HG03139 (cell line): Measurements from ENCODE around the gene DBN1.

Source experiments
- ATAC-seq: cut with Tn5 transposase; IDR thresholded peaks from one replicate; pipeline ENCODE4 v1.9.1; 2021; ENCODE audit not compliant: unreplicated experiment

Gene DBN1

GRCh38 chr5:177445052-177445916 is 28.1 kb downstream of the DBN1 start:
- no peak for ATAC-seq

GRCh38 chr5:177444106-177445051 is 29.1 kb downstream of the DBN1 start:
- ATAC-seq: no peak

- no peak for ATAC-seq
Observed at GRCh38 chr5:177443144-177443983, 30.1 kb downstream of the DBN1 start.

DNA sequence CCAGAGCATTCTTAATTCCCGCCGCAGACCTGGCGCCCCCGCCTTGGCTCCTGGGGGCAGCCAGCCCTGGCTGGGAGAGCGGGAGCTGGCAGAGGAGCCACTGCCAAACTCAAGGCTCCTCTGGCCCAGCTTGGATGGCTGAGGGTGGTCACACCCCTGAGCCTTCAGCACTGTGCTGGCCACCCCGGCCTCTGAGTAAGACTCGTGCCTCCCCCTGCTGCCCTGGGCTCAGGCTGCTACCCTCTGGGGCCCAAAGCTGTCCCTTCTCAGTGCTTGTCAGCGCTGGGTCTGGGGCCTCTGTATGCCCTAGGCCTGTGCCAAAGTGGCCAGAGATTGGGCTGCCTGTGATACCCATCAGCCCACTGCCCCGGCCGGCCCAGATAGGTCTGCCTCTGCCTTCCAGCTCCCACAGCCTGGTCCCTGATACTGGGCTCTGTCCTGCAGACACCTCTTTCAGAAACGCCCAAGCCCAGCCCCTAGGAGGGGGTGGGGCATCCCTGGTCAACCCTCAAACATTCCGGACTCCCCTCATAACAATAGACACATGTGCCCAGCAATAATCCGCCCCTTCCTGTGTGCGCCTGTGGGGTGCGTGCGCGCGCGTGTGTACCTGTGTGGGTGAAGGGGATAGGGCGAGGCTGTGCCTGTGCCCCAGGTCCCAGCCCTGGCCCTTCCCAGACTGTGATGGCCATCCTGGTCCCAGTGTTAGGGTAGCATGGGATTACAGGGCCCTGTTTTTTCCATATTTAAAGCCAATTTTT is 31.2 kb downstream of the DBN1 start:
- ATAC-seq: no peak

GRCh38 chr5:177440990-177441780 is 32.2 kb downstream of the DBN1 start:
- ATAC-seq: no peak

GRCh38 chr5:177440211-177440989 is 33.0 kb downstream of the DBN1 start:
- no peak for ATAC-seq

DNA sequence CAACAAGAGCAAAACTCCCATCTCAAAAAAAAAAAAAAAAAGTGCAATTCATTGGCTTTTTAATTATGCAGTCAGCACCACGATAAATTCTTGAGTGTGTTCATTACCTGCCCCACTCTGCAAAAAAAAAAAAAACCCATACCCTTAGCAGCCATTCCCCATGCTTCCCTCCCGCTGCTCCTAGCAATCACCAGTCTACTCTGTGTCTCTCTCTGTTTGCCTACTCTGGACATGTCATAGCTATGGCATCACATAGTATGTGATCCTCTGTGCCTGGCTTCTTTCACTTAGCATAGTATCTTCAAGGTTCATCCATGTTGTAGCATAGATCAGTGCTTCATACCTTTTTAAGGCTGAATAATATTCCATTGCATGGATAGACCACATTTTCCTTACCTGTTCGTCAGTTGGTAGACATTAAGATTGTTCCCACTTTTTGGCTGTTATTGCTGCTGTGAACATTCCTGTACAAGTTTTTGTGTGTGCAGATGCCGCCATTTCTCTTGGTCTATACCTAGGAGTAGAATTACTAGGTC is 33.8 kb downstream of the DBN1 start:
- no peak for ATAC-seq

DNA sequence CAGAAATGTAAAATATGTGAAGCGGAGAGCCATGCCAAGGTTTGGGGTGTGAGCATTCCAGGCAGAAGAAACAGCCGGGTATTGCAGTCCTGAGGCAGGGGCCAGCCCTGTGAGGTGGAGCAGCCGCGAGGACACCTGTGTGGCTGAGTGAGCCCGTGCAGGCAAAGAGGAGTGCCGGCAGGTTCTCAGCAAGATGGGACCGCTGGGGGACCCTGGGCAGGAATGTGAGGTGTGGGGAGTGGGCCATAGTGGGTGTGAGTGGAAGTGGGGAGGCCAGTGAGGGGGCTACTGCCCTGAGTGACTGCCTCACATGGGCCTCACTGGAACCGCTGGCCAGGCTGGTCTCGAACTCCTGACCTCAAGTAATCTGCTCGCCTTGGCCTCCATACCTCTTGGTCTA is 35.0 kb downstream of the DBN1 start:
- no peak for ATAC-seq

DNA sequence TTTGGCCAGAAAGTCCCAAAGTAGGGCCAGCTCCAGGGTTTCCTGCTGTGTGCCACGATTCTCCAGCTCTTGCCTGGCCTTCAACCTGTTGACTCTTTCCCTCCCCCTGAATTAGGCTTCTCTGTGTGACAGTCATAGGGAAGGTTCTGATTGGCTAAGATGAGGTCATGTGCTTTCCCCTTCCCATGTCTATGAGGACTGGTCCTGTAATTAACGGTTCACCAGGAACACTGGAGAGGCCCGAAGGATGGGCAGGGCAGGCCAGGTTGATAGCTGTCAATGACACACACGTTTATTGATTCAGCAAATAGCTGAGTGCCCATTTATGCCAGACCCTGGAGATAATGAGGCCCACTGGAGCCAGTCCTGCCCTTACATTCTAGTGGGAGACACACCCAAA is 35.8 kb downstream of the DBN1 start:
- ATAC-seq: no peak

- no peak for ATAC-seq
Observed at GRCh38 chr5:177435847-177436536, 37.4 kb downstream of the DBN1 start.

DNA sequence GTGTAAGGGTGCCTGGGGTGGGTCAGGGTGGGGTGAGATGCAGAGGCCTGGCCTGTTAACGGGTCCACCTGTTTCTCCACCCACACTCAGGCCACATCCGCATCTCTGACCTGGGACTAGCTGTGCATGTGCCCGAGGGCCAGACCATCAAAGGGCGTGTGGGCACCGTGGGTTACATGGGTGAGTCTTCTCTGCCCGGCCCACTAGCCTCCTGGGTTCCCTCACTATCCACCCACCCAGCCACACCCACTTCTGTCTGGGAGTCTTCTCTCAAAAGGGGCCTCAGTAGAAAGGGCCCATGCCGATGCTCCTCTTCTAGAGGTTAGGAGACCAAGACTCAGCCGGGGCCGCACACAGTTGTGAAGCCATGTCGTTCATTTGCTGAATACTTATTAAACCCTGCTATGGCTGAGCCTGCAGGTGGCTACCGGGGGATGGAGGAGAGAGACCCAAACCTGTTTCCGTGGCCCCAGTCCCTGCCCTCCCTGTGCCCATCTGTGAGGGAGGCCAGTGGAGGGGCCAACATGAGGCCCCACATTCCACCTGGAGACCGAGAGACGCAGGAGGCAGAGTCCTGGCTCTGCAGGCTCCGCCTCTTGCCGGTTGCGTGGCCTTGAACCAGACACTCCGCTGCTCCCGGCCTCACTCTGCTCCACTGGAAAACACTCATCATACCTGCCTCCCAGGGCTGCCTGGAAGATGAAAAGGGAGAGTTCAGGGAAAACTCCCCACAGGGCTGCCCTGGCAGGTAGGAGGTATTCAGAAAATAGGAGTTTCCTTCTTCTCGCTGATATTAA is 38.3 kb downstream of the DBN1 start:
- no peak for ATAC-seq

- ATAC-seq: no peak
Observed at GRCh38 chr5:177434437-177434836, 39.0 kb downstream of the DBN1 start.

- no peak for ATAC-seq
Observed at GRCh38 chr5:177433658-177434217, 39.7 kb downstream of the DBN1 start.

DNA sequence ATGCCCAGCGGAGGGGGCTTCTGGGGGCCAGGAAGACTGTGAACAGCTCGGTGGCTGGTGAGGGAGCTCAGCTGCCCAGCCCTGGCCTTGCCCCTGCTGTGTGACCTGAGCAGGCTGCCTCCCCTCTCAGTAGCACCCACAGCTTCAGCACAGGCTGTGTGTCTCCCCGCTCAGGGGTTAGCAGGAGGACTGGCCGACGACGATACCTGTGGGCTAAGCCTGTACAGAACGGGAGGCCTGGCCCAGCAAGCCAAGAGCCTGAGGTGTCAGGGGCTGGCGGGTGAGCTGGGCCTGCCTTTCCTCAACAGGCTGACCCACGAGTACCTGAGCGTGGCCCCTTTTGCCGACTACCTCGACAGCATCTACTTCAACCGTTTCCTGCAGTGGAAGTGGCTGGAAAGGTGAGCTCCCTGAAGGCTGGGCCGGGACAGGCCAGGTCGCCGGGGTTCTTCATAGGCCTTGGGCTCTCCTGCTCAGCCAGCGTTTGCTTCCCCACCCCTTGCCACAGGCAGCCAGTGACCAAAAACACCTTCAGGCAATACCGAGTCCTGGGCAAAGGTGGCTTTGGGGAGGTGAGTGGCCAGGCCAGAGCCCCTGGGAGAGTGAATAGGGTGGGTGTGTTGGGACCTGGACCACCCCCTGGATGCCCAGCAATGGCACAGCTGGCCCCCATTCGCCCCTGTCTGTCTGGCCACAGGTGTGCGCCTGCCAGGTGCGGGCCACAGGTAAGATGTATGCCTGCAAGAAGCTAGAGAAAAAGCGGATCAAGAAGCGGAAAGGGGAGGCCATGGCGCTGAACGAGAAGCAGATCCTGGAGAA is 40.4 kb downstream of the DBN1 start:
- no peak for ATAC-seq

GRCh38 chr5:177432143-177432838 is 41.1 kb downstream of the DBN1 start:
- no peak for ATAC-seq
